B cell (primary cell): ENCODE measurements around the gene LIN54. TPM values are rescaled to one million over a fixed set of nuclear protein-coding genes. Genes with fewer than 3 reads are reported as not detected.

Source experiments
- ATAC-seq: fragments of 200-7000 bp; cut with Tn5 transposase; one replicate; pipeline ENCODE4 v1.10.0; 2021; ENCODE audit warnings: low read depth, mild to moderate bottlenecking, moderate number of reproducible peaks, moderate library complexity
- CTCF ChIA-PET: fragments of 350-600 bp; sonication (Branson Sonifier 250); formaldehyde crosslinking; loops from one replicate; lab custom pipeline; 2021; ENCODE audit warnings: antibody characterized with exemption, inconsistent platforms; lab: Charles Lee
- POLR2A ChIA-PET: fragments of 350-600 bp; sonication (Branson Sonifier 250); formaldehyde crosslinking; loops from one replicate; lab custom pipeline; 2021; ENCODE audit warnings: antibody characterized with exemption; lab: Charles Lee
- DNase-seq: peaks from one replicate; pipeline ENCODE4 v3.0.0; 2013
- H2AFZ ChIP-seq: 2 replicates; pipeline ENCODE4 v1.6.1; 2012; ENCODE audit warnings: mild to moderate bottlenecking, low read depth, low read length; ENCODE audit not compliant: insufficient read depth, poor library complexity, severe bottlenecking
- H3K27ac ChIP-seq, 2 donors: 1 replicate in 1 of 2; 2 replicates in 1 of 2; pipeline ENCODE4 v1.5.1; 2012 to 2013; ENCODE audit warnings: low read length in 2 of 2, mild to moderate bottlenecking in 2 of 2, moderate library complexity in 1 of 2
- H3K27me3 ChIP-seq, 4 experiments: fragments of 200-600 bp in 1 of 4; sonication (generic) in 1 of 4; replicated peaks in 1 of 4; 1 replicate in 2 of 4; 2 replicates in 2 of 4; pipeline versions ENCODE4 v1.6.1 to v1.7.0; 2013 to 2016; ENCODE audit warnings: low read length in 3 of 4, mild to moderate bottlenecking in 2 of 4, mixed read lengths in 1 of 4, moderate library complexity in 1 of 4; ENCODE audit not compliant: insufficient read depth in 4 of 4, control insufficient read depth in 3 of 4; ENCODE audit errors: control extremely low read depth in 1 of 4
- H3K36me3 ChIP-seq, 2 experiments: replicated peaks in 1 of 2; 1 replicate in 1 of 2; 2 replicates in 1 of 2; pipeline versions ENCODE4 v1.6.1 to v1.7.1; 2013; ENCODE audit warnings: low read length in 1 of 2; ENCODE audit not compliant: insufficient read depth in 2 of 2, control insufficient read depth in 1 of 2; ENCODE audit errors: control extremely low read depth in 1 of 2, extremely low read depth in 1 of 2
- H3K4me1 ChIP-seq, 2 donors: fragments of 200-600 bp in 1 of 2; sonication (generic) in 1 of 2; 1 replicate in 1 of 2; 2 replicates in 1 of 2; pipeline versions ENCODE4 v1.5.1 to v1.6.1; 2013 to 2017; ENCODE audit warnings: low read length in 2 of 2; ENCODE audit not compliant: control insufficient read depth in 2 of 2, insufficient read depth in 2 of 2
- H3K4me2 ChIP-seq: replicated peaks from 2 replicates; pipeline ENCODE3; 2012; ENCODE audit warnings: mild to moderate bottlenecking, low read depth, low read length; ENCODE audit not compliant: poor library complexity, severe bottlenecking
- H3K4me3 ChIP-seq, 5 experiments: fragments of 200-600 bp in 1 of 5; sonication (generic) in 1 of 5; 1 replicate in 3 of 5; 2 replicates in 2 of 5; pipeline versions ENCODE4 v1.5.1 to v1.7.0; 2011 to 2016; ENCODE audit warnings: low read length in 4 of 5, mild to moderate bottlenecking in 4 of 5, low read depth in 2 of 5, control low read depth in 1 of 5, moderate library complexity in 1 of 5; ENCODE audit not compliant: insufficient read depth in 1 of 5; ENCODE audit errors: control extremely low read depth in 1 of 5, extremely low read depth in 1 of 5
- H3K79me2 ChIP-seq: fragments of 200-600 bp; sonication (generic); one replicate; pipeline ENCODE4 v1.6.0; 2016; ENCODE audit warnings: low read length; ENCODE audit not compliant: control insufficient read depth, insufficient read depth
- H3K9ac ChIP-seq: fragments of 200-600 bp; sonication (generic); 2 replicates; pipeline ENCODE4 v1.6.1; 2017; ENCODE audit warnings: mild to moderate bottlenecking, low read length, moderate library complexity
- H3K9me3 ChIP-seq, 3 donors: one replicate each; pipeline versions ENCODE4 v1.6.1 to v1.7.1; 2013; ENCODE audit warnings: low read length in 2 of 3; ENCODE audit not compliant: control insufficient read depth in 2 of 3, insufficient read depth in 1 of 3; ENCODE audit errors: control extremely low read depth in 1 of 3
- H4K20me1 ChIP-seq: 2 replicates; pipeline ENCODE4 v1.6.0; 2012; ENCODE audit warnings: mild to moderate bottlenecking, low read length; ENCODE audit not compliant: insufficient read depth, control insufficient read depth, poor library complexity, severe bottlenecking
- H3K27ac Mint-ChIP-seq: one replicate; pipeline ENCODE4 v1.8.0; 2021; ENCODE audit warnings: mixed read lengths
- H3K27me3 Mint-ChIP-seq: one replicate; pipeline ENCODE4 v1.8.0; 2021; ENCODE audit warnings: mixed read lengths
- H3K4me1 Mint-ChIP-seq: one replicate; pipeline ENCODE4 v1.8.0; 2021; ENCODE audit warnings: mixed read lengths
- H3K4me3 Mint-ChIP-seq: one replicate; pipeline ENCODE4 v1.8.0; 2021; ENCODE audit warnings: mixed read lengths
- H3K9me3 Mint-ChIP-seq: one replicate; pipeline ENCODE4 v1.8.0; 2022; ENCODE audit warnings: mixed read lengths; ENCODE audit not compliant: insufficient read depth
- CTCF ChIP-seq: fragments of 200-600 bp; IDR thresholded peaks from one replicate; pipeline ENCODE4 v1.8.0; 2022; ENCODE audit warnings: antibody characterized with exemption, mild to moderate bottlenecking
- EZH2 ChIP-seq: IDR thresholded peaks from 2 replicates; pipeline ENCODE4 v1.6.1; 2012; ENCODE audit warnings: borderline replicate concordance, low read depth, mild to moderate bottlenecking, moderate library complexity, low read length; ENCODE audit not compliant: insufficient read depth, poor library complexity, severe bottlenecking
- WGBS: methylation state at CpG from one replicate; pipeline ENCODE4 v1.1.5; 2013; ENCODE audit warnings: missing lambda C conversion rate; ENCODE audit not compliant: insufficient coverage; 5-methylcytosine and 5-hydroxymethylcytosine counted together
- intact Hi-C: fragments of 100-400 bp; cut with micrococcal nuclease; formaldehyde crosslinking; loops from one replicate; pipeline ENCODE4 v1.10.0; 2022
- polyA plus RNA-seq: library from polyadenylated mRNA; depleted of rRNA; stranded (reverse); fragments of >200 nt; gene quantifications from 2 replicates; pipeline ENCODE4 v1.2.3, GENCODE V29; 2012
- total RNA-seq, 2 donors: library from RNA; stranded (reverse); fragments of 120-200 nt in 1 of 2; gene quantifications; 1 replicate in 1 of 2; 2 replicates in 1 of 2; pipeline versions ENCODE4 v1.2.3 to v1.2.4, GENCODE V29; 2013 to 2022

Gene LIN54
- total and polyA plus RNA-seq, 2 donors (not counting 1 experiment from before 2014, with no cell fraction given) = 3.8 to 19.2 TPM

GRCh38 chr4:82965763-82966162 is 44.9 kb downstream of the LIN54 start:
- Mint-ChIP-seq H3K27ac (no peak overlapping the region), H3K27me3 (no peaks in the 10 kb centered on the region), H3K9me3 (no peaks in the 10 kb centered on the region), H3K4me1 (peaks cover 5% of the 10 kb centered on the region), H3K4me3 (no peak overlapping the region)
- no peak for ATAC-seq
- no peak overlapping the region for H2AFZ ChIP-seq
- no peaks in the 10 kb centered on the region for H3K27me3 ChIP-seq
- H4K20me1 ChIP-seq = no peaks in the 10 kb centered on the region
- H3K4me1 ChIP-seq = no peaks in the 10 kb centered on the region
- no peak overlapping the region for H3K4me2 ChIP-seq
- 100% methylated on average over 1 of the region's 2 CpGs for WGBS
- H3K4me3 ChIP-seq = no peak overlapping the region
- H3K27ac ChIP-seq = no peak overlapping the region
- ChIA-PET CTCF (no interaction called here), POLR2A (no interaction called here)
- intact Hi-C loops = no loop called here
- no peaks in the 10 kb centered on the region for H3K79me2 ChIP-seq
- TF ChIP-seq EZH2 (no peak), CTCF (no peak)
- DNase-seq = no peak
- H3K9ac ChIP-seq = no peak overlapping the region
- no peaks in the 10 kb centered on the region for H3K9me3 ChIP-seq
- peaks cover 0 to 24% of the 10 kb centered on the region in 2 experiments for H3K36me3 ChIP-seq

GRCh38 chr4:82957045-82957444 is 53.6 kb downstream of the LIN54 start:
- intact Hi-C loops = no loop called here
- H3K27ac ChIP-seq = no peak overlapping the region
- no peak overlapping the region for H3K9ac ChIP-seq
- no peak overlapping the region for H3K4me2 ChIP-seq
- H3K27ac Mint-ChIP-seq = no peak overlapping the region
- H3K4me3 ChIP-seq = no peak overlapping the region
- WGBS = 93% methylated on average over 1 of the region's 1 CpG
- no peak overlapping the region for H3K4me3 Mint-ChIP-seq
- POLR2A ChIA-PET = no interaction called here
- H3K4me1 ChIP-seq = no peaks in the 10 kb centered on the region
- no peak for ATAC-seq
- no peaks in the 10 kb centered on the region for H3K9me3 Mint-ChIP-seq
- no peaks in the 10 kb centered on the region for H3K27me3 Mint-ChIP-seq
- H3K27me3 ChIP-seq = no peaks in the 10 kb centered on the region
- H3K4me1 Mint-ChIP-seq = no peaks in the 10 kb centered on the region
- peaks cover 0 to 4% (median 0%) of the 10 kb centered on the region in 3 donors for H3K9me3 ChIP-seq
- TF ChIP-seq EZH2 = no peak
- no peak for TF ChIP-seq CTCF
- no peak for DNase-seq
- CTCF ChIA-PET = no interaction called here
- H2AFZ ChIP-seq = no peak overlapping the region
- no peaks in the 10 kb centered on the region for H3K79me2 ChIP-seq
- H3K36me3 ChIP-seq = peaks cover 3 to 4% of the 10 kb centered on the region in 2 experiments
- no peaks in the 10 kb centered on the region for H4K20me1 ChIP-seq
